ENCODE measurements around the gene CDC45.

GRCh38 chr22:19549428-19549827 is 69.7 kb downstream of the CDC45 start:
- TF ChIP-seq CTCF (IDR thresholded peaks at IDR 0.05) = no peak
- TF ChIP-seq POLR2A (IDR thresholded peaks at IDR 0.05) = no peak
